ENCODE results near the gene TMED9. TPM values are rescaled to one million over a fixed set of nuclear protein-coding genes. Genes with fewer than 3 reads are reported as not detected.
A peak's percentile ranks its signal among the peaks of the same experiment; 100 is the strongest.

TMED9 gene
- total RNA-seq, 4 donors from 2014 or later, result 83.3 to 97.1 (median 95.8) TPM

- 31 to 59% methylated on average over 1 of the region's 1 CpG for WGBS, 2 donors
- H3K4me3 ChIP-seq, result no peak overlapping the region
- H3K27ac ChIP-seq, result peak overlapping the region in 1 of 4 donors; percentile 47
Observed at GRCh38 chr5:177548495-177548894, 43.5 kb upstream of the TMED9 start.

GRCh38 chr5:177550122-177550521, 41.9 kb upstream of the TMED9 start:
- no peaks in the 10 kb centered on the region for H3K36me3 ChIP-seq
- TF ChIP-seq POLR2A (IDR thresholded peaks at IDR 0.05), result no peak
- H3K9me3 ChIP-seq, result no peaks in the 10 kb centered on the region
- WGBS, 2 donors, result 74 to 84% methylated on average over 1 of the region's 1 CpG
- no peak for DNase-seq (ENCODE audit: low spot score in 2 of 2)
- no peak overlapping the region for H3K4me3 ChIP-seq
- peaks cover 0 to 67% (median 26%) of the 10 kb centered on the region in 4 donors for H3K4me1 ChIP-seq
- no peaks in the 10 kb centered on the region for H3K27me3 ChIP-seq
- H3K27ac ChIP-seq, result no peak overlapping the region

More at GRCh38 chr5:177548495-177548894, 43.5 kb upstream of the TMED9 start:
- Histone ChIP-seq H3K4me1 (peaks cover 0 to 78% (median 28%) of the 10 kb centered on the region in 4 donors), H3K9me3 (no peaks in the 10 kb centered on the region), H3K36me3 (no peaks in the 10 kb centered on the region), H3K27me3 (no peaks in the 10 kb centered on the region)
- TF ChIP-seq EP300 (IDR thresholded peaks at IDR 0.05) (no peak), CTCF (IDR thresholded peaks at IDR 0.05) (no peak), POLR2A (IDR thresholded peaks at IDR 0.05) (no peak)
- no peak for DNase-seq (ENCODE audit: low spot score in 2 of 2)

GRCh38 chr5:177552839-177553455, 39.1 kb upstream of the TMED9 start:
- H3K27ac ChIP-seq, result peak overlapping the region in 2 of 4 donors; percentile 88 to 90
- peaks cover 0 to 45% (median 13%) of the 10 kb centered on the region in 4 donors for H3K4me1 ChIP-seq
- H3K4me3 ChIP-seq, result peak overlapping the region; percentile 76 to 99 (median 85)
- no peak for TF ChIP-seq CTCF (IDR thresholded peaks at IDR 0.05)
- TF ChIP-seq POLR2A (IDR thresholded peaks at IDR 0.05), result no peak
- TF ChIP-seq EP300 (IDR thresholded peaks at IDR 0.05), result no peak
- H3K9me3 ChIP-seq, result no peaks in the 10 kb centered on the region
- 39 to 50% methylated on average over 11 to 16 of the region's 16 CpGs for WGBS, 2 donors
- no peaks in the 10 kb centered on the region for H3K36me3 ChIP-seq
- no peak for DNase-seq (ENCODE audit: low spot score in 2 of 2)
- no peaks in the 10 kb centered on the region for H3K27me3 ChIP-seq

- 0% methylated on average over 7 to 33 of the region's 72 CpGs for WGBS, 2 donors
- Histone ChIP-seq H3K27me3 (no peaks in the 10 kb centered on the region), H3K4me3 (peak overlapping the region; percentile 76 to 99 (median 85)), H3K27ac (peak overlapping the region; percentile 56 to 90 (median 84)), H3K9me3 (no peaks in the 10 kb centered on the region), H3K4me1 (peaks cover 0 to 36% (median 10%) of the 10 kb centered on the region in 4 donors), H3K36me3 (no peaks in the 10 kb centered on the region)
- TF ChIP-seq POLR2A (IDR thresholded peaks at IDR 0.05) (no peak), EP300 (IDR thresholded peaks at IDR 0.05) (no peak), CTCF (IDR thresholded peaks at IDR 0.05) (no peak)
- no peak for DNase-seq (ENCODE audit: low spot score in 2 of 2)
Observed at GRCh38 chr5:177553671-177554429, 38.2 kb upstream of the TMED9 start.

- H3K4me1 ChIP-seq, result peaks cover 0 to 36% (median 10%) of the 10 kb centered on the region in 4 donors
- no peaks in the 10 kb centered on the region for H3K36me3 ChIP-seq
- TF ChIP-seq CTCF (IDR thresholded peaks at IDR 0.05) (no peak), EP300 (IDR thresholded peaks at IDR 0.05) (peak in 1 of 2 donors; percentile 60)
- H3K27me3 ChIP-seq, result no peaks in the 10 kb centered on the region
- 12 to 15% methylated on average over 21 to 28 of the region's 49 CpGs for WGBS, 2 donors
- peak within 1 kb of the TSS; percentile 76 to 99 (median 85) for H3K4me3 ChIP-seq
- peak within 1 kb of the TSS; percentile 56 to 90 (median 84) for H3K27ac ChIP-seq
- DNase-seq (ENCODE audit: low spot score in 2 of 2), result peak; percentile 82 to 84
- H3K9me3 ChIP-seq, result no peaks in the 10 kb centered on the region
Observed at GRCh38 chr5:177554474-177555111, 37.4 kb upstream of the TMED9 start, which contains the start of gene FAM193B. TSS of gene FAM193B (minus strand) at chr5:177554563. CDS start at chr5:177554458, 105 bp downstream.

Measured in tibial nerve (tissue), 4 donors.